Measurements from ENCODE around the gene PHOSPHO1.

GRCh38 chr17:49240619-49241018 lies 10.0 kb upstream of the PHOSPHO1 start:
- TF ChIP-seq CTCF (IDR thresholded peaks at IDR 0.05) (no peak), POLR2A (IDR thresholded peaks at IDR 0.05) (no peak), EP300 (IDR thresholded peaks at IDR 0.05) (no peak)

All from upper lobe of left lung (tissue), 4 donors.